ENCODE results near the gene TPP2. TPM values are rescaled to one million over a fixed set of nuclear protein-coding genes. Genes with fewer than 3 reads are reported as not detected.

Gene TPP2
- total and polyA plus RNA-seq, 4 donors = 14.0 to 55.6 (median 22.4) TPM

DNA sequence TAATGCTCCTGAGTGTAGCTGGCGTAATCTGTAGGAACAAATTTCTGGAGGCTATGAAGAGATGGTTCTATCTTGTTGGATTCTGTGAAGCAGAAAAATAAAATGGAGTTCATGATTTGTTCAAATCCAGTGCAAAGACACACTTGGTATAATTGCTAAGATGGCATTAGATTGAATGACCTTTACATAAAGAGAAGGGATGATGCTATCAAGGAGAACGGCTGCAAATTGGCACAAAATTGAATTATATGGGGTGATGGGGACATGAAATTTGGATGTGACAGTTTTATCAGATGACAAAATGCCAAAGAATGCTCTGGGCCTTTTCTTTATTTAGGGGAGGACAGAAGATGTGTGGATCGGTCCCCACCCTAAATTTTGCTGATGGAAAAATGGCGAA lies 94.1 kb downstream of the TPP2 start (continued):
- TF ChIP-seq, protein P1, sequence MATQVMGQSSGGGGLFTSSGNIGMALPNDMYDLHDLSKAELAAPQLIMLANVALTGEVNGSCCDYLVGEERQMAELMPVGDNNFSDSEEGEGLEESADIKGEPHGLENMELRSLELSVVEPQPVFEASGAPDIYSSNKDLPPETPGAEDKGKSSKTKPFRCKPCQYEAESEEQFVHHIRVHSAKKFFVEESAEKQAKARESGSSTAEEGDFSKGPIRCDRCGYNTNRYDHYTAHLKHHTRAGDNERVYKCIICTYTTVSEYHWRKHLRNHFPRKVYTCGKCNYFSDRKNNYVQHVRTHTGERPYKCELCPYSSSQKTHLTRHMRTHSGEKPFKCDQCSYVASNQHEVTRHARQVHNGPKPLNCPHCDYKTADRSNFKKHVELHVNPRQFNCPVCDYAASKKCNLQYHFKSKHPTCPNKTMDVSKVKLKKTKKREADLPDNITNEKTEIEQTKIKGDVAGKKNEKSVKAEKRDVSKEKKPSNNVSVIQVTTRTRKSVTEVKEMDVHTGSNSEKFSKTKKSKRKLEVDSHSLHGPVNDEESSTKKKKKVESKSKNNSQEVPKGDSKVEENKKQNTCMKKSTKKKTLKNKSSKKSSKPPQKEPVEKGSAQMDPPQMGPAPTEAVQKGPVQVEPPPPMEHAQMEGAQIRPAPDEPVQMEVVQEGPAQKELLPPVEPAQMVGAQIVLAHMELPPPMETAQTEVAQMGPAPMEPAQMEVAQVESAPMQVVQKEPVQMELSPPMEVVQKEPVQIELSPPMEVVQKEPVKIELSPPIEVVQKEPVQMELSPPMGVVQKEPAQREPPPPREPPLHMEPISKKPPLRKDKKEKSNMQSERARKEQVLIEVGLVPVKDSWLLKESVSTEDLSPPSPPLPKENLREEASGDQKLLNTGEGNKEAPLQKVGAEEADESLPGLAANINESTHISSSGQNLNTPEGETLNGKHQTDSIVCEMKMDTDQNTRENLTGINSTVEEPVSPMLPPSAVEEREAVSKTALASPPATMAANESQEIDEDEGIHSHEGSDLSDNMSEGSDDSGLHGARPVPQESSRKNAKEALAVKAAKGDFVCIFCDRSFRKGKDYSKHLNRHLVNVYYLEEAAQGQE (IDR thresholded peaks at IDR 0.05) = no peak
- no peak for TF ChIP-seq FOXA1 (IDR thresholded peaks at IDR 0.05)
- no peak for TF ChIP-seq HNF4G (IDR thresholded peaks at IDR 0.05)
- TF ChIP-seq RAD21 (IDR thresholded peaks at IDR 0.05) = no peak
- TF ChIP-seq EGR1 (IDR thresholded peaks at IDR 0.05; ENCODE audit: low read depth in 2 of 2) = no peak
- no peak for TF ChIP-seq JUND (IDR thresholded peaks at IDR 0.05)

DNA sequence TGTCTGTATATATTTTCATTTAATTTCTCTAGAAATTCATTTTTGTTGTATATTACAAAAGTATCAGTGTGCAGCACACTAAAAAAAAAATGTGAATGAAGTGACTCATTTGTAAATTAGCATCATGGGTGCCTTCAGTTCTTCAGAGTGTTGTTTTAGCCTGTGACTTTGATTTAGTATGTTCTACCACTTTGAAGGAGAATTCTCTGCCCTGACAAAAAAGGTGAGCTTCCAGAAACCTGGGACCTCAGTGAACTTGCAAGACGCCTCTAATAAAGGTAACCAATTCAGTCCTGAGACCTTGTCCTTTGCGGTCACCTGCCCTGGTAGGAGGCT lies 95.7 kb downstream of the TPP2 start:
- Histone ChIP-seq H3K4me1 (ENCODE audit: control insufficient read depth in 4 of 4, insufficient read depth in 4 of 4, low read length in 3 of 4) (no peaks in the 10 kb centered on the region), H3K4me3 (ENCODE audit: low read depth in 1 of 3, low read length in 3 of 3) (no peak overlapping the region), H3K9me3 (ENCODE audit: control insufficient read depth in 4 of 4, low read length in 3 of 4) (no peaks in the 10 kb centered on the region), H3K36me3 (ENCODE audit: control insufficient read depth in 4 of 4, insufficient read depth in 3 of 4, low read depth in 1 of 4, low read length in 3 of 4) (no peaks in the 10 kb centered on the region), H3K9ac (ENCODE audit: low read depth in 1 of 2, low read length in 2 of 2) (no peak overlapping the region), H3K27me3 (ENCODE audit: control insufficient read depth in 4 of 4, insufficient read depth in 4 of 4, low read length in 3 of 4) (peaks cover 0 to 9% (median 3%) of the 10 kb centered on the region in 4 donors), H3K27ac (ENCODE audit: low read depth in 1 of 2, low read length in 2 of 2) (no peak overlapping the region)
- DNase-seq (ENCODE audit: low spot score) = no peak
- WGBS = 86% methylated on average over 2 of the region's 2 CpGs
- no peak for TF ChIP-seq YY1 (IDR thresholded peaks at IDR 0.05)
- no peak for TF ChIP-seq SP1 (IDR thresholded peaks at IDR 0.05)
- no peak for TF ChIP-seq RAD21 (IDR thresholded peaks at IDR 0.05)
- TF ChIP-seq JUND (IDR thresholded peaks at IDR 0.05) = no peak
- TF ChIP-seq, protein P2, sequence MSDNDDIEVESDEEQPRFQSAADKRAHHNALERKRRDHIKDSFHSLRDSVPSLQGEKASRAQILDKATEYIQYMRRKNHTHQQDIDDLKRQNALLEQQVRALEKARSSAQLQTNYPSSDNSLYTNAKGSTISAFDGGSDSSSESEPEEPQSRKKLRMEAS (IDR thresholded peaks at IDR 0.05) = no peak
- TF ChIP-seq HNF4G (IDR thresholded peaks at IDR 0.05) = no peak
- no peak for TF ChIP-seq NR2F2 (IDR thresholded peaks at IDR 0.05)
- no peak for TF ChIP-seq FOXA1 (IDR thresholded peaks at IDR 0.05)

DNA sequence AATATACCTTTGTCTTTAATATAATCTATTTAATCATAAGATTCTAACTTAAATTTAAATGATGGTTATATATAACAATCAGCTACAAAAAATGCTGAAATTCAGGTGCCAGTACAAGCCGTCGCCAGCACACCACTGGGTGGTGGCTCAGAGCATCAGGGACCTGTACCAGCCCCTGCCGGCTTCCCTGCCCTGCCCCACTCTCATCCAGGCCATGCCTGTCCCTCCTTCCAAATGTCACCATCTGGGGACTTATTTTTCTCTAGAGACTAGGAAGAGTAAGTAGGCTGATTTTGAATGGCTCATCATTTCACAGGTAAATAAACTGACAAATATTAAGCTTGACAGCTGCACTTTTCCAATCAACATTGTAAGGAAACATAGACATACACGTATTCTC lies 96.5 kb downstream of the TPP2 start:
- Histone ChIP-seq H3K4me1 (ENCODE audit: control insufficient read depth in 4 of 4, insufficient read depth in 4 of 4, low read length in 3 of 4) (no peaks in the 10 kb centered on the region), H3K36me3 (ENCODE audit: control insufficient read depth in 4 of 4, insufficient read depth in 3 of 4, low read depth in 1 of 4, low read length in 3 of 4) (no peaks in the 10 kb centered on the region), H3K9ac (ENCODE audit: low read depth in 1 of 2, low read length in 2 of 2) (no peak overlapping the region), H3K9me3 (ENCODE audit: control insufficient read depth in 4 of 4, low read length in 3 of 4) (peaks cover 0 to 2% (median under 1%) of the 10 kb centered on the region in 4 donors), H3K27ac (ENCODE audit: low read depth in 1 of 2, low read length in 2 of 2) (no peak overlapping the region), H3K27me3 (ENCODE audit: control insufficient read depth in 4 of 4, insufficient read depth in 4 of 4, low read length in 3 of 4) (peaks cover 0 to 6% (median 3%) of the 10 kb centered on the region in 4 donors), H3K4me3 (ENCODE audit: low read depth in 1 of 3, low read length in 3 of 3) (no peak overlapping the region)
- no peak for DNase-seq (ENCODE audit: low spot score)
- no peak for TF ChIP-seq FOXA2 (IDR thresholded peaks at IDR 0.05)
- 89% methylated on average over 4 of the region's 4 CpGs for WGBS

DNA sequence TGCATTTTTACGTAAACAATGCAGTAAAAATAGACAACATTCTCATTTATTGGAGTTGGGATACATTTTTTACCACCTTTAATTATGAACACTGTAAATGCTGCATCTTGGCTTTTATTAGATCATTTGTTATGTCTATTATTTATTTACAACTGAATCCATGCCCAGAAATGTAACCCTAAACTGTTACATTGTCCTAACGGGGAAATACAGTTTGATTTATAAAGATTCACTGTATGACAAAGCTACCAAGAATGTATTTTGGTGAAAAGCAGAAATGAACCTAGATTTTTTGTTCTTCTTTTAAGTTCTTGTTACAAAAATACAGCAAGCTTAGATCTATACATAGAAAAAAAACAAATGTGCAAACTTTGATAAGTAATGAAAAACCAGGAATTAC lies 97.0 kb downstream of the TPP2 start:
- no peak for DNase-seq (ENCODE audit: low spot score)
- Histone ChIP-seq H3K9ac (ENCODE audit: low read depth in 1 of 2, low read length in 2 of 2) (no peak overlapping the region), H3K9me3 (ENCODE audit: control insufficient read depth in 4 of 4, low read length in 3 of 4) (peaks cover 0 to 6% (median 4%) of the 10 kb centered on the region in 4 donors), H3K4me1 (ENCODE audit: control insufficient read depth in 4 of 4, insufficient read depth in 4 of 4, low read length in 3 of 4) (no peaks in the 10 kb centered on the region), H3K27me3 (ENCODE audit: control insufficient read depth in 4 of 4, insufficient read depth in 4 of 4, low read length in 3 of 4) (peaks cover 0 to 4% (median 2%) of the 10 kb centered on the region in 4 donors), H3K36me3 (ENCODE audit: control insufficient read depth in 4 of 4, insufficient read depth in 3 of 4, low read depth in 1 of 4, low read length in 3 of 4) (no peaks in the 10 kb centered on the region), H3K27ac (ENCODE audit: low read depth in 1 of 2, low read length in 2 of 2) (no peak overlapping the region), H3K4me3 (ENCODE audit: low read depth in 1 of 3, low read length in 3 of 3) (no peak overlapping the region)
- 63% methylated on average over 2 of the region's 2 CpGs for WGBS
- TF ChIP-seq EGR1 (IDR thresholded peaks at IDR 0.05; ENCODE audit: low read depth in 2 of 2) (no peak), TAF1 (conservative IDR thresholded peaks at IDR 0.05) (no peak), SP1 (IDR thresholded peaks at IDR 0.05) (no peak), HNF4A (conservative IDR thresholded peaks at IDR 0.05) (no peak), HNF4G (IDR thresholded peaks at IDR 0.05) (no peak), RAD21 (IDR thresholded peaks at IDR 0.05) (no peak), FOXA1 (IDR thresholded peaks at IDR 0.05) (no peak)
- TF ChIP-seq, protein P1 (IDR thresholded peaks at IDR 0.05) = no peak
- TF ChIP-seq, protein P3, sequence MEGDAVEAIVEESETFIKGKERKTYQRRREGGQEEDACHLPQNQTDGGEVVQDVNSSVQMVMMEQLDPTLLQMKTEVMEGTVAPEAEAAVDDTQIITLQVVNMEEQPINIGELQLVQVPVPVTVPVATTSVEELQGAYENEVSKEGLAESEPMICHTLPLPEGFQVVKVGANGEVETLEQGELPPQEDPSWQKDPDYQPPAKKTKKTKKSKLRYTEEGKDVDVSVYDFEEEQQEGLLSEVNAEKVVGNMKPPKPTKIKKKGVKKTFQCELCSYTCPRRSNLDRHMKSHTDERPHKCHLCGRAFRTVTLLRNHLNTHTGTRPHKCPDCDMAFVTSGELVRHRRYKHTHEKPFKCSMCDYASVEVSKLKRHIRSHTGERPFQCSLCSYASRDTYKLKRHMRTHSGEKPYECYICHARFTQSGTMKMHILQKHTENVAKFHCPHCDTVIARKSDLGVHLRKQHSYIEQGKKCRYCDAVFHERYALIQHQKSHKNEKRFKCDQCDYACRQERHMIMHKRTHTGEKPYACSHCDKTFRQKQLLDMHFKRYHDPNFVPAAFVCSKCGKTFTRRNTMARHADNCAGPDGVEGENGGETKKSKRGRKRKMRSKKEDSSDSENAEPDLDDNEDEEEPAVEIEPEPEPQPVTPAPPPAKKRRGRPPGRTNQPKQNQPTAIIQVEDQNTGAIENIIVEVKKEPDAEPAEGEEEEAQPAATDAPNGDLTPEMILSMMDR (IDR thresholded peaks at IDR 0.05; ENCODE audit: low read depth, low read length, missing input control) = no peak
- TF ChIP-seq, protein P4, sequence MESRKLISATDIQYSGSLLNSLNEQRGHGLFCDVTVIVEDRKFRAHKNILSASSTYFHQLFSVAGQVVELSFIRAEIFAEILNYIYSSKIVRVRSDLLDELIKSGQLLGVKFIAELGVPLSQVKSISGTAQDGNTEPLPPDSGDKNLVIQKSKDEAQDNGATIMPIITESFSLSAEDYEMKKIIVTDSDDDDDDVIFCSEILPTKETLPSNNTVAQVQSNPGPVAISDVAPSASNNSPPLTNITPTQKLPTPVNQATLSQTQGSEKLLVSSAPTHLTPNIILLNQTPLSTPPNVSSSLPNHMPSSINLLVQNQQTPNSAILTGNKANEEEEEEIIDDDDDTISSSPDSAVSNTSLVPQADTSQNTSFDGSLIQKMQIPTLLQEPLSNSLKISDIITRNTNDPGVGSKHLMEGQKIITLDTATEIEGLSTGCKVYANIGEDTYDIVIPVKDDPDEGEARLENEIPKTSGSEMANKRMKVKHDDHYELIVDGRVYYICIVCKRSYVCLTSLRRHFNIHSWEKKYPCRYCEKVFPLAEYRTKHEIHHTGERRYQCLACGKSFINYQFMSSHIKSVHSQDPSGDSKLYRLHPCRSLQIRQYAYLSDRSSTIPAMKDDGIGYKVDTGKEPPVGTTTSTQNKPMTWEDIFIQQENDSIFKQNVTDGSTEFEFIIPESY (IDR thresholded peaks at IDR 0.05) = no peak

Data from liver (tissue), 9 donors.